PFSK-1 (cell line): ENCODE measurements around the gene BCL2.

ENCODE experiments used
- FOXP2 ChIP-seq: optimal IDR thresholded peaks from 2 replicates; pipeline ENCODE3; 2011; ENCODE audit warnings: borderline replicate concordance, control low read depth, inconsistent platforms; ENCODE audit not compliant: insufficient read depth; ENCODE audit errors: extremely low read length, extremely low read depth
- POLR2AphosphoS5 ChIP-seq: IDR thresholded peaks from 2 replicates; pipeline ENCODE4 v1.6.1; 2012; ENCODE audit warnings: low read depth, mild to moderate bottlenecking, control low read depth, low read length, moderate library complexity
- SIN3A ChIP-seq: IDR thresholded peaks from 2 replicates; pipeline ENCODE4 v1.6.1; 2012; ENCODE audit warnings: mild to moderate bottlenecking, low read length, moderate library complexity, borderline replicate concordance; ENCODE audit not compliant: insufficient read depth
- TAF1 ChIP-seq: IDR thresholded peaks from 2 replicates; pipeline ENCODE4 v1.6.1; 2012; ENCODE audit warnings: low read length, control low read depth, borderline replicate concordance; ENCODE audit not compliant: insufficient read depth
- TF ChIP-seq, protein P1 (sequence below), 2 experiments: IDR thresholded peaks; 2 replicates each; pipeline versions ENCODE4 v1.6.1 to v1.8.0; 2011 to 2012; ENCODE audit warnings: low read depth in 2 of 2, low read length in 2 of 2, control low read depth in 1 of 2, inconsistent platforms in 1 of 2, mild to moderate bottlenecking in 1 of 2, moderate library complexity in 1 of 2; ENCODE audit not compliant: insufficient read depth in 1 of 2

BCL2 gene

GRCh38 chr18:63313396-63313917 lies 6.1 kb downstream of the BCL2 start:
- TF ChIP-seq SIN3A, result no peak
- TF ChIP-seq TAF1, result no peak
- TF ChIP-seq, protein P1, sequence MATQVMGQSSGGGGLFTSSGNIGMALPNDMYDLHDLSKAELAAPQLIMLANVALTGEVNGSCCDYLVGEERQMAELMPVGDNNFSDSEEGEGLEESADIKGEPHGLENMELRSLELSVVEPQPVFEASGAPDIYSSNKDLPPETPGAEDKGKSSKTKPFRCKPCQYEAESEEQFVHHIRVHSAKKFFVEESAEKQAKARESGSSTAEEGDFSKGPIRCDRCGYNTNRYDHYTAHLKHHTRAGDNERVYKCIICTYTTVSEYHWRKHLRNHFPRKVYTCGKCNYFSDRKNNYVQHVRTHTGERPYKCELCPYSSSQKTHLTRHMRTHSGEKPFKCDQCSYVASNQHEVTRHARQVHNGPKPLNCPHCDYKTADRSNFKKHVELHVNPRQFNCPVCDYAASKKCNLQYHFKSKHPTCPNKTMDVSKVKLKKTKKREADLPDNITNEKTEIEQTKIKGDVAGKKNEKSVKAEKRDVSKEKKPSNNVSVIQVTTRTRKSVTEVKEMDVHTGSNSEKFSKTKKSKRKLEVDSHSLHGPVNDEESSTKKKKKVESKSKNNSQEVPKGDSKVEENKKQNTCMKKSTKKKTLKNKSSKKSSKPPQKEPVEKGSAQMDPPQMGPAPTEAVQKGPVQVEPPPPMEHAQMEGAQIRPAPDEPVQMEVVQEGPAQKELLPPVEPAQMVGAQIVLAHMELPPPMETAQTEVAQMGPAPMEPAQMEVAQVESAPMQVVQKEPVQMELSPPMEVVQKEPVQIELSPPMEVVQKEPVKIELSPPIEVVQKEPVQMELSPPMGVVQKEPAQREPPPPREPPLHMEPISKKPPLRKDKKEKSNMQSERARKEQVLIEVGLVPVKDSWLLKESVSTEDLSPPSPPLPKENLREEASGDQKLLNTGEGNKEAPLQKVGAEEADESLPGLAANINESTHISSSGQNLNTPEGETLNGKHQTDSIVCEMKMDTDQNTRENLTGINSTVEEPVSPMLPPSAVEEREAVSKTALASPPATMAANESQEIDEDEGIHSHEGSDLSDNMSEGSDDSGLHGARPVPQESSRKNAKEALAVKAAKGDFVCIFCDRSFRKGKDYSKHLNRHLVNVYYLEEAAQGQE (IDR thresholded peaks at IDR 0.05; ENCODE audit: insufficient read depth in 1 of 2, low read depth in 2 of 2, low read length in 2 of 2), result no peak
- TF ChIP-seq POLR2AphosphoS5, result no peak
- TF ChIP-seq FOXP2, result no peak

GRCh38 chr18:63312737-63313395 lies 6.7 kb downstream of the BCL2 start:
- TF ChIP-seq FOXP2 (no peak), TAF1 (no peak), POLR2AphosphoS5 (no peak), SIN3A (no peak)
- TF ChIP-seq, protein P1 (IDR thresholded peaks at IDR 0.05; ENCODE audit: insufficient read depth in 1 of 2, low read depth in 2 of 2, low read length in 2 of 2), result no peak

- TF ChIP-seq TAF1 (no peak), POLR2AphosphoS5 (no peak), SIN3A (no peak), FOXP2 (no peak)
- TF ChIP-seq, protein P1 (IDR thresholded peaks at IDR 0.05; ENCODE audit: insufficient read depth in 1 of 2, low read depth in 2 of 2, low read length in 2 of 2), result no peak
These were observed 7.6 kb downstream of the BCL2 start for GRCh38 chr18:63312019-63312409.

DNA sequence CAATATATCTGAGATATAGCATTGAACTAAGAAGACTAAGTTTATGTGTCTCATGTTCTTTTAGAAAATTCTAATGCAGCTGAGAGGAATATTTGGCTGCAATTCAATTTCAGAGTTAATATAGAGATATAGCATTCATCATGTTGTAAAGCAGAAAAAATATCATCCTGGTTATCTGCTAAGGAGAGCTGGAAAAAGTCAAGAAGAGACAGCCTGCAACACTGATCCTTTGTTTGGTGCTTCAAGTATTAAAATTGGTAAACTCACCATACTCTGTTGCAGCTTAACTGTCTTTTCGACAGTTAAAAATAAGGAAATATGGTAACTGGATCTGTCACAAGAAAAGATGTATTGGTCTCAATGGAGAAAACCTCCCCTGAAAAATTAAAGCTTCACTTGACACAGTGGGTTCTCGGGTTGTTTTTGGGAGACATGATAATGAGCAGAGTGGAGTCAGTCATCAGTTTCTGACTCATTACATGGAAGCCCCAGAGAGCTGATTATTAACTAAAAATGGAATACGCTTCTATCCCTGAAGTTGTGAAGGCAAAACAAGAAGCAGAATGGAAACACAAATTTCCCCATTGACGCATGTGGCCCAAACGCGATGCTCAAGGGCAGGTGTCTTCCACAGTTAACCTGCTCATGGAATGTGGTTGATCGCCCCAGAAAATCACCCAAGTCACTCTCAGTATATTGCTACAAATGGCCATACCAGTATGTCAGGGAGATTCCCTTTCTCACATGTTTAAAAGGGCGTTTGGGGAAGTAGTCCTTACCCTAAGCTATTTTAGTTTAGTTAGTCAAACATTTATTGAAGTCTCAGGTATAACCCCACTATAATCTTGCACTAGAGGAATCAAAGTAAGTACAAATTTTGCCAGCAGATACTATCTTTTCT lies 8.2 kb downstream of the BCL2 start:
- TF ChIP-seq SIN3A, result no peak
- TF ChIP-seq, protein P1 (IDR thresholded peaks at IDR 0.05; ENCODE audit: insufficient read depth in 1 of 2, low read depth in 2 of 2, low read length in 2 of 2), result no peak
- no peak for TF ChIP-seq FOXP2
- no peak for TF ChIP-seq TAF1
- TF ChIP-seq POLR2AphosphoS5, result no peak
